ENCODE results near the gene ADARB2. TPM values are rescaled to one million over a fixed set of nuclear protein-coding genes. Genes with fewer than 3 reads are reported as not detected.
"Not testable (repeated sequence)": the region's sequence is repeated elsewhere in the genome, so short reads cannot be mapped to it uniquely, and the experiment has no call there.

ADARB2 gene
- total RNA-seq, 6 experiments from 2014 or later, result not detected

DNA sequence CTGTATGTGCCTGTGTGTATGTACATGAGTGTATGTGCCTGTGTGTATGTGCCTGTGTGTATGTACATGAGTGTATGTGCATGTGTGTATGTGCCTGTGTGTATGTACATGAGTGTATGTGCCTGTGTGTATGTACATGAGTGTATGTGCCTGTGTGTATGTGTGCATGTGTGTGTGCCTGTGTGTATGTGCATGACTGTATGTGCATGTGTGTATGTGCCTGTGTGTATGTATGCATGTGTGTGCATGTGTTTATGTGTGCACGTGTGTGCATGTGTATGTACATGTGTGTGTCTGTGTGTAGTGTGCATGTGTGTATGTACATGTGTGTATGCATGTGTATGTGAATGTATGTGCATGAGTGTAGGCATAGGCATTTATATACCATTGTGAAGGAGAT is 274.8 kb downstream of the ADARB2 start:
- no peak overlapping the region for H3K4me3 Mint-ChIP-seq
- H3K9me3 Mint-ChIP-seq, result peaks cover 63% of the 10 kb centered on the region
- no peaks in the 10 kb centered on the region for H3K4me1 Mint-ChIP-seq (ENCODE audit: low read depth)
- H3K27me3 Mint-ChIP-seq (ENCODE audit: insufficient read depth), result peaks cover 2% of the 10 kb centered on the region
- TF ChIP-seq, protein P1, sequence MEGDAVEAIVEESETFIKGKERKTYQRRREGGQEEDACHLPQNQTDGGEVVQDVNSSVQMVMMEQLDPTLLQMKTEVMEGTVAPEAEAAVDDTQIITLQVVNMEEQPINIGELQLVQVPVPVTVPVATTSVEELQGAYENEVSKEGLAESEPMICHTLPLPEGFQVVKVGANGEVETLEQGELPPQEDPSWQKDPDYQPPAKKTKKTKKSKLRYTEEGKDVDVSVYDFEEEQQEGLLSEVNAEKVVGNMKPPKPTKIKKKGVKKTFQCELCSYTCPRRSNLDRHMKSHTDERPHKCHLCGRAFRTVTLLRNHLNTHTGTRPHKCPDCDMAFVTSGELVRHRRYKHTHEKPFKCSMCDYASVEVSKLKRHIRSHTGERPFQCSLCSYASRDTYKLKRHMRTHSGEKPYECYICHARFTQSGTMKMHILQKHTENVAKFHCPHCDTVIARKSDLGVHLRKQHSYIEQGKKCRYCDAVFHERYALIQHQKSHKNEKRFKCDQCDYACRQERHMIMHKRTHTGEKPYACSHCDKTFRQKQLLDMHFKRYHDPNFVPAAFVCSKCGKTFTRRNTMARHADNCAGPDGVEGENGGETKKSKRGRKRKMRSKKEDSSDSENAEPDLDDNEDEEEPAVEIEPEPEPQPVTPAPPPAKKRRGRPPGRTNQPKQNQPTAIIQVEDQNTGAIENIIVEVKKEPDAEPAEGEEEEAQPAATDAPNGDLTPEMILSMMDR (IDR thresholded peaks at IDR 0.05), result no peak
- peaks cover 6% of the 10 kb centered on the region; the same call in 1 of the 2 replicates for H3K36me3 Mint-ChIP-seq (ENCODE audit: low read depth)
- H3K27ac Mint-ChIP-seq, result no peak overlapping the region
- DNase-seq, result no peak

DNA sequence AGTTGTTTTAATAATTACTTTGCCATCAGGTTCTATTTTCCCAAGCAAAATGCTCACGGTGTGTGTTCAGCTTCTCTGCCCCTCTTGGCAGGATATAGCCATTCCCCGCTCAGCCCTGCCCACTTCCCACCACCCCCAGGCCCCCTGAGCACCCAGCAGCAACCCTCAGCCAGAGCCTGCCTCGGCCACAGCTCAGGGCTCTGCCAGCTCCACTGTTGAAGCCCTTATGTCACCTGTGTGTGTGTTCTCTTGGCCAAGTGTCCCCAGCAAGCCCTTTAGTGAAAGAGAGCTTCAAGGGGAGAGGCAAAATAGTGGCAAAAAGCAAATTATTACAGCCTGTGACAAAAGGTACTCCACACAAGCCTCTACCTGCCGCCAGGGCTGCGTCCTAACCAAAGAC is 275.3 kb downstream of the ADARB2 start:
- Mint-ChIP-seq H3K27ac (no peak overlapping the region), H3K36me3 (ENCODE audit: low read depth) (peaks cover 6% of the 10 kb centered on the region; the same call in 1 of the 2 replicates), H3K4me1 (ENCODE audit: low read depth) (no peaks in the 10 kb centered on the region), H3K9me3 (peaks cover 65% of the 10 kb centered on the region), H3K4me3 (no peak overlapping the region), H3K27me3 (ENCODE audit: insufficient read depth) (peaks cover 2% of the 10 kb centered on the region)
- TF ChIP-seq, protein P1 (IDR thresholded peaks at IDR 0.05), result no peak
- no peak for DNase-seq

DNA sequence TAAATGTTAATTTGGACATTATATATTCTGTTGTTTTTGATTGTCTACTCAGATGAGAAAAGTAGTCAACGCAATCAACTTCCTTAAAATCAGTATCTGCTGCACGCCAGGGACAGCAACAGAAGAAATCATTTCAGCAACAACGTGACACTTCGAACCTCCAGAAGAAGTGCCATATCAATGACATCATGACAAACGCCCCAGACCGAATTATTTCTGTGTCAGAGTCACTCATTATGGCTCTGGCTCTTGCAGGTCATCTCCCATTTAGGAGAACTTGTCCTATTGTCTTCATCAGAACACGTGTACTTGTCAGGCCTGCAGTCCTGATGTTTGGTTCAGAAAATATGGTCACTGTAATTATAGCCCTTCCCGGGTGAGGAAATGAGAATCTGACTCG is 276.3 kb downstream of the ADARB2 start:
- H3K36me3 Mint-ChIP-seq (ENCODE audit: low read depth), result peaks cover 6% of the 10 kb centered on the region; the same call in 1 of the 2 replicates
- no peak overlapping the region for H3K27ac Mint-ChIP-seq
- no peak overlapping the region for H3K4me3 Mint-ChIP-seq
- TF ChIP-seq, protein P1 (IDR thresholded peaks at IDR 0.05), result no peak
- peaks cover 65% of the 10 kb centered on the region for H3K9me3 Mint-ChIP-seq
- no peaks in the 10 kb centered on the region for H3K4me1 Mint-ChIP-seq (ENCODE audit: low read depth)
- DNase-seq, result no peak
- no peaks in the 10 kb centered on the region; the same call in 1 of the 2 replicates for H3K27me3 Mint-ChIP-seq (ENCODE audit: insufficient read depth)

DNA sequence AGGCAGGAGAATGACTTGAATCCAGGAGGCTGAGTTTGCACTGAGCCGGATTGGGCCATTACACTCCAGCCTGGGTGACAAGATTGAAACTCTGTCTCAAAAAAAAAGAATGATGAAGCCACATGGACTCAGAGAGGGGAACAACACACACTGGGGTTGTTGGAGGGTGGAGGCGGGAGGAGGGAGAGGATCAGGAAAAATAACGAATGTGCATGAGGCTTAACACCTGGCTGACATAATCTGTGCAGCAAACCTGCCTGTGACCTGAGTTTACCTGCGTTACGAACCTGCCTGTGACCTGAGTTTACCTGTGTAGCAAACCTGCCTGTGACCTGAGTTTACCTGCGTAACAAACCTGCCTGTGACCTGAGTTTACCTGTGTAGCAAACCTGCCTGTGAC is 277.7 kb downstream of the ADARB2 start:
- not testable (repeated sequence) for H3K27me3 Mint-ChIP-seq (ENCODE audit: insufficient read depth); H3K36me3 Mint-ChIP-seq (ENCODE audit: low read depth); H3K4me3 Mint-ChIP-seq; H3K4me1 Mint-ChIP-seq (ENCODE audit: low read depth); H3K27ac Mint-ChIP-seq; DNase-seq
- peaks cover 69% of the 10 kb centered on the region for H3K9me3 Mint-ChIP-seq

DNA sequence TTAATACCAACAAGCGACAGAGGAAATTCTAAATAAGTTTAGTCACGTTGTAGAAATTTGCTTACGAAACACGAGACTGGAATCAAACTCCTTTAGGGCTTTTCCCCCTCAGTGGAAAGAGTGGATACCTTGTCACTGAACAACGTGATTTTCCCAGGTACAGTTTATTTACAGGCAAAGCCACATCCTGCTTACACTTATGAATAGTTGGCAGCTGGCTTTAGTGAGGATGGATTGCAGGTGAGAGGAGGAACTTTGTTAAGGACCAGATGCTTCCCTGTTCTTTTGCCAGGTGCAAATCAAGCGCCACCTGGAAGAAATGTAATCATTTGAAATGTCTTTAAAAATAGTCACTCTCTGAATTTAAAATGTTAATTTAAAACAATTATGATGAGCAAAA is 282.4 kb downstream of the ADARB2 start:
- H3K4me3 Mint-ChIP-seq, result no peak overlapping the region
- no peaks in the 10 kb centered on the region for H3K4me1 Mint-ChIP-seq (ENCODE audit: low read depth)
- DNase-seq, result no peak
- TF ChIP-seq, protein P1 (IDR thresholded peaks at IDR 0.05), result no peak
- peaks cover 6% of the 10 kb centered on the region; the same call in 1 of the 2 replicates for H3K36me3 Mint-ChIP-seq (ENCODE audit: low read depth)
- no peaks in the 10 kb centered on the region; the same call in 1 of the 2 replicates for H3K27me3 Mint-ChIP-seq (ENCODE audit: insufficient read depth)
- no peak overlapping the region for H3K27ac Mint-ChIP-seq
- H3K9me3 Mint-ChIP-seq, result peaks cover 79% of the 10 kb centered on the region

DNA sequence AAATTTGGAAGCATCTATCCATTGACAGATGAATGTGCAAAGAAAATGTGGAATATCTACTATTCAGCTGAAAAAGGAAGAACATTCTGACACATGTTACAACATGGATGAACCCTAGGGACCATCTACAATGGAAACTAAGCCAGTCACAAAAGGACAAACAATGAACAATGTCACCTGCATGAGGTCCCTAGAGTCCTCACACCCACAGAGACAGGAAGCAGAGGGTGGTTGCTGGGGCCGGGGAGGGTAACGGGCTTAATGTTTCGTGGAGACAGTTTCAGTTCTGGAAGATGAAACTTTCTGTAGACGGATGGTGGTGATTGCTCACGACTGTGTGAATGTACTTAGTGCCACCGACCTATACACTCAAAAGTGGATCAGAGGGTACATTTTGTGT is 282.9 kb downstream of the ADARB2 start:
- TF ChIP-seq, protein P1 (IDR thresholded peaks at IDR 0.05), result no peak
- Mint-ChIP-seq H3K4me3 (no peak overlapping the region), H3K4me1 (ENCODE audit: low read depth) (no peaks in the 10 kb centered on the region), H3K36me3 (ENCODE audit: low read depth) (peaks cover 6% of the 10 kb centered on the region; the same call in 1 of the 2 replicates), H3K9me3 (peaks cover 76% of the 10 kb centered on the region), H3K27ac (no peak overlapping the region), H3K27me3 (ENCODE audit: insufficient read depth) (no peaks in the 10 kb centered on the region; the same call in 1 of the 2 replicates)
- DNase-seq, result no peak

Data from HFFc6 (cell line).